Activated CD4-positive, CD25-positive, alpha-beta regulatory T cell (primary cell): ENCODE data around the gene EFNA2.
"Not testable (repeated sequence)": the region's sequence is repeated elsewhere in the genome, so short reads cannot be mapped to it uniquely, and the experiment has no call there.

Experiments
- DNase-seq, 4 experiments: peaks; one replicate each; lab custom pipeline; 2025; lab: John Stamatoyannopoulos, UW

EFNA2 gene

DNA sequence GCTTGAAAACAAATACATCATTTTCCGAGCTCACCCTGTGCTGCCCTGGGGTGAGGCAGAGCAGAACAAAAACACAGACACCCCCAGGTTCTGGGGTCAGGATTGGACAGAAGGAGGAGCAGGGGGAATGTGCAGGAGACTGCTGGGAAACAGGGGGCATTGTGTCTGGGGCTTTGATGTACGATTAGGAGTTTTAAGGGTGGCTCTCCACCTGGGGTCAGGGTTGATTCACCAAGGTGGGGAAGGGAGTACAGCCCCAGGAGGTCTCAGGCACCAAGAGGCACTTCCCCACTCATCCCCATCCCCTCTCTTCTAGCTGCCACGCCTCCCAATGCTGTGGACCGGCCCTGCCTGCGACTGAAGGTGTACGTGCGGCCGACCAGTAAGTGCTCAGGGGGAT is 12.6 kb downstream of the EFNA2 start:
- no peak for DNase-seq

DNA sequence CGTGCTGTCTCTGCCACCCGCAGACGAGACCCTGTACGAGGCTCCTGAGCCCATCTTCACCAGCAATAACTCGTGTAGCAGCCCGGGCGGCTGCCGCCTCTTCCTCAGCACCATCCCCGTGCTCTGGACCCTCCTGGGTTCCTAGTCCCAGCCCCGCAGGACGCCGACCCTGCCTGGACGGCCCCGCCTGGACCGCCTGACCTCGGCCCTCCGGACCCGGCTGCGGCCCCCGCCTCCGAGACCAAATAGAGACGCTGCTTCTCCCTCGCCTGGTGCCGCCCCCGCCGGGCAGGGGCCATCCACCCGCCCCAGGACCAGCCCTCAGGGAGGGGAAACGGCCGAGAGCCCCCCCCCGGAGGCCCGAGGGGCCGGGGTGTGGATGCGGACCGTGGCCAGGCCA is 14.1 kb downstream of the EFNA2 start:
- no peak for DNase-seq

DNA sequence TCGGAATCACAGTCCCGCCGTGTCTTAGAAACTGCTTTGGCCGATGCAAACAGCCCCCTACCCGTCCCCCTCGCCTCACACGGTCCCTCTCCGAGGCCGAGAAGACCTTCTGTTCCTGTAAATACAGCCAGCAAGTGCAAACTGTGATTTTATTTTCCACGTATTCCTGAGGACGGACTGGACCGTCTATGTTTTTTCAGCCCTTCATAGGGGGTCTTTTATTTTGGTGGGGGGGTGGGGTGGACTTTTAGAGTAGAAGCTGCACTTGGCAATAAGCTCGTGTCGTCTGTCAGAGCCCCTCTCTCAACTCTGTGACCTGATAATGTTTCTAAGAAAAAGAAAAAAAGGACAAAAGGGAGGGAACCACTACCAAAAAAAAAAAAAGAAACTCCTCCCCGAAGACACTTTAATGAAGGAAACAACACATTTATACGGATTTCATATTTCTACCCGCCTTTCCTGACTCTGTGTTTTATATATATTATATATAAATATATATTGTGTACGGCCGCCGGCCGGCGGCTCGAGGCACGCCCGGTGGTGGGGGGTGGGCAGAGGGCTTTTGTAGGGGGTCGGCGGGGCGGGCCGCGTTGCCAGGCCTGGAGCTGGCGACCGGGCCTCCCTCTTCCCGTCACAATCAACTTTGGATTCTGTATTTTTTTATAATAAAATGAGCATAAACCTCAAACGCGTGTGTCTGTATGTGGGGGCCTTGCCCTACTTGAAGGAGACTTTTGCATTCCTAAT is 15.2 kb downstream of the EFNA2 start:
- no peak for DNase-seq

- no peak for DNase-seq
These were observed 17.0 kb downstream of the EFNA2 start for GRCh38 chr19:1302533-1303239.

- DNase-seq, result no peak
These were observed 18.7 kb downstream of the EFNA2 start for GRCh38 chr19:1304197-1304924.

DNA sequence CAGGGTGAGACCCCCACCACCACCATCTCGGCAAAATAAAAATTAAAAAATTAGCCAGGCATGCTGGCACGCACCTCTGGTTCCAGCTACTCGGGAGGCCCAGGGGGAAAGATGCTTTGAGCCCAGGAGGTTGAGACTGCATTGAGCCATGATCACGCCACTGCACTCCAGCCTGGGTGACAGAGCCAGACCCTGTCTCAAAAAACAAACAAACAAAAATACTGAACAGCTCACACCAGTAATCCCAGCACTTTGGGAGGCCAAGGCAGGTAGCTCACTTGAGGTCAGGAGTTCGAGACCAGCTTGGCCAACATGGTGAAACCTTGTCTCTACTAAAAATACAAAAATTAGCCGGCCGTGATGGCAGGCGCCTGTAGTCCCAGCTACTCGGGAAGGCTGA is 19.7 kb downstream of the EFNA2 start:
- not testable (repeated sequence) for DNase-seq

- DNase-seq, result no peak
These were observed 21.6 kb downstream of the EFNA2 start for GRCh38 chr19:1307320-1307719.

- DNase-seq, result no peak
These were observed 22.2 kb downstream of the EFNA2 start for GRCh38 chr19:1307755-1308303.

DNA sequence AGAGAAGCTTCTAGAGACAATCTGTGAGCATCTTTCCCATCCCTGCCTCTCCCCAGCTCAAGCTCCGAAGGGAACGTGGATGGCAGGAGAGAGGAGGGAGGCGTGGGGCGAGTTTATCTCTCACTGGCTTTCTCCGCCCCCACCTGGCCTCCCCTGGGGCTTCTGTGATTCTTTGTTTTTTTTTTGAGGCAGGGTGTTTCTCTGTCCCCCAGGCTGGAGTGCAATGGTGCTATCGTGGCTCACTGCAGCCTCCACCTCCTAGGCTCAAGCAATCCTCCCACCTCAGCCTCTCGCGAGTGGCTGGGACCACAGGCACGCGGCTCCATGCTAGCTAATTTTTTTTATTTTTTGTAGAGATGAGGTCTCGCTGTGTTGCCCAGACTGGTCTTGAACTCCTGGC is 23.0 kb downstream of the EFNA2 start:
- DNase-seq, result no peak

DNA sequence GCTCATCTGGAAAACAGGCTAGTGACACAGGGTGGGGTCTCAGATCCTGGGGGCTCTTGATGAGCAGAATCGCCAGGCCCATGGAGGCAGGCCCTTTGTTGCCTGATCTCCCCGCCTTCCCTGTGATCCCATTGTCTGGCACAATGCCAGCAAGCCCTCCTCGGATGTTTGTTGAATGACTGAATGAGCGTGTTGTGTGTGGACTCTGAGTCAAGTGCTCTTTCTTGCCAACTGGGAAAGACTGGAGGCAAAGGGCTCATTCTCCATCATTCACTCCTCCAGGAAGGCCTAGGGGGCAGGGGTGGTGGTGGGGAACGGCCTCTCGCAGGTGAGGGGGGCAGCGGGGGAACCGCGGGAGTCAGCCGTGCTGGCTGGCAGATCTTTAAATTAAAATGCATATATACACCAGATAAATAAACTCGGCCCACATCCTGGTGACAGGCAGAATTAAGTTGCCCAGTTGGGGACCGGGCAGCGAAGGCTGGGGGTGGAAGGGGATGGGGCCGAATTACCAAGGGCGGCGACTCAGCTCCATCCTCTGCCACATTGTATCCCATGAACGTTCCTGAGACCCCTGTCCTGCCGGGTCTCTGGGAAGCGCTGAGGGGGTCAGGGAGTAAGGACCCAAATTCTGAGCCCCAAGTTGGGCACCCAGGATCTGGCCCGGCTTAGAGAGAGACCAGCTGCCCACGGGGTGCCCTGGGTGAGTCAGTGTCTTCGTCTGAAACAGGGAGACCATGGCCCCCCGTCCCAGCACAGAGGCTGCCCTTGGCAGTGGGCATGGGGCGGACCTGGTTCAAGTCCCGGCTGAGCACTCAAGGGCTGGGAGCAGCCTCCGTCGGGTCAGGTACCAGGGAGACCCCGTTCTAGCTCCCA is 24.5 kb downstream of the EFNA2 start:
- no peak for DNase-seq

DNA sequence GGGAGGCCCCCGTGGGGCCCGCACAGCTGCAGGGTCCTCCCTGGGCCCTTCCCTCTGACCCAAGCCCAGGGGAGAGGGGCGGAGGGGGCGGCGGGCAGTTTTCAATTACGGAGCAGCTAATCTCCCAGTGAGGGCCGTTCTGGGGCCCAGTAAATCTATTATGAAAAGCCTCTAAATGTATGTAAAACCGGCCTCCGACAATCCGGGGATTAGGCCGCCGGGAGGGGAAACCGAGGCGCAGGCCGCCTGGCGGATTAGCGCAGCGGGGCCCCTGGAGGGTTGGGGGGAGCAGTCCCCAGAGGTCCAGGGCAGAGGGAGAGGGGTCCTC is 25.1 kb downstream of the EFNA2 start:
- no peak for DNase-seq

DNA sequence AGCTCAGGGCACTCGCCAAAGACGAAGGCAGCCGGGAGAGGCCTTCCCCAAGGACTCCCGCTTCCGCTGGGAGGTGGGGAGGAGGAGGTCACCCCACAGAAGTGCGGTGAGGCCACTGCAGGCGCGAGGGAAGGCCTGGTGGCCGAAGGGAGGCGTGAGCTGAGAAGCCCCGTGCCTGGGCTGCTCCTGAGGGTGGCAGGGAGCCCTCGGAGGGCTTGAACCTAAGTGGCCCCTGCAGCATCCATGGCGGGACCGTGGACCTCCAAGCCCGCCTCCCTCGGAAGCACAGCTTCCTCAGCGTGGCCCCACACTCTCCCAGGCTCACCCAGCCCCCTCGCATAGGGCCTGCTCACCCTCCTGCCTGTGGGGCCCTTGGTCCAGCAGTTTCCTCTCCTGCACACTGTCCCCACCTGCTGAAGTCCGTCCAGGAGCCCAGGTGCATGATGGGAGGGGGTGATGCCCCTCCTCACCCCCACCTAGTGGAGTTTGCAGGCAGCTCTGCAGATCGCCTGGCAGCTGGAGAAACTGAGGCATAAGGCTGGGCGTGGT is 25.9 kb downstream of the EFNA2 start:
- DNase-seq, result no peak

DNA sequence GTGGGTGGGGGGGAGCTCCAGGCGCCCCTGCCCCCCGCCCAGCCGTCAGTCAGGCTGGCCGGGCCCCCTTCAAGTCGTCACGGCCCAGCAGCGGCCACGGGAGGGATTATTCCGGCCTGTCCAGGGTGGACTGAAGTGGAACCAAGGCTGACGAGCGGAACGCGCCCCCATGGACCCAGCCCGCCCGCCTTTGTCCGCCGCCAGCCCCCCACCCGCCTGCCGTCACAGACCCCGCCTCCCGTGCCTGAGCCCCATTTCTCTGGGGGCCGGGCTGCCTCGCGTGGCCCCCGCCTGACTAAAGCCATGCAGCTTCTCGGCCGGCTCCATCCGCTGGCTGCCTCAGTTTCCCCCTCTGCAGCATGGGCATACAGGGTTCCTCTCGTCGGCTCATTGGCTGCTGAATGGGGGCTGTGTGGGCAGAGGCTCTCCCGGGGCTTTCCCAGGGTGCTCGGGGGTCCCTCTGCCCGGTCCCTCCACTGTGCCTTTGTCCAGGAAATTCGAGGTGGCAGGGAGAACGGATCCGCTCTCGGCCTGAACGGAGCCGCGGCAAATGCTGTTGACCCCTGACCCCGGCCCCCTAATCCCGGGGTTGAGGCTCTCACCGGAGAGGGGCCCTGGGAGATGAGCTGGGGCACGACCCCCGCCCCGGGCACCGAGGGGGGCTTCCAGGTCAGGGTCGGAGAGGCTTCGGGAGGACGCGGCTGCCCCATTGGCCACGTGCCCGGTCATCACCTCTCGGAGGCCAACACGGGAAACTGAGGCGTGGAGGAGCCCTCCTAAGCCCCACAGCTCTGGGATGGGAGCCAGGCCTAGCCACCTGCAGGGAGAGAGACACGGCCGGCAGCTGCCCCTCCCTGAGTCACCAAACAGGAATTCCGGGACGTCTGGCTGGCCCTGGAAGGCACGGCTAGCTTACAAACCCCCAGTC is 27.4 kb downstream of the EFNA2 start:
- DNase-seq, result no peak

GRCh38 chr19:1313695-1314613 is 28.3 kb downstream of the EFNA2 start:
- no peak for DNase-seq

DNA sequence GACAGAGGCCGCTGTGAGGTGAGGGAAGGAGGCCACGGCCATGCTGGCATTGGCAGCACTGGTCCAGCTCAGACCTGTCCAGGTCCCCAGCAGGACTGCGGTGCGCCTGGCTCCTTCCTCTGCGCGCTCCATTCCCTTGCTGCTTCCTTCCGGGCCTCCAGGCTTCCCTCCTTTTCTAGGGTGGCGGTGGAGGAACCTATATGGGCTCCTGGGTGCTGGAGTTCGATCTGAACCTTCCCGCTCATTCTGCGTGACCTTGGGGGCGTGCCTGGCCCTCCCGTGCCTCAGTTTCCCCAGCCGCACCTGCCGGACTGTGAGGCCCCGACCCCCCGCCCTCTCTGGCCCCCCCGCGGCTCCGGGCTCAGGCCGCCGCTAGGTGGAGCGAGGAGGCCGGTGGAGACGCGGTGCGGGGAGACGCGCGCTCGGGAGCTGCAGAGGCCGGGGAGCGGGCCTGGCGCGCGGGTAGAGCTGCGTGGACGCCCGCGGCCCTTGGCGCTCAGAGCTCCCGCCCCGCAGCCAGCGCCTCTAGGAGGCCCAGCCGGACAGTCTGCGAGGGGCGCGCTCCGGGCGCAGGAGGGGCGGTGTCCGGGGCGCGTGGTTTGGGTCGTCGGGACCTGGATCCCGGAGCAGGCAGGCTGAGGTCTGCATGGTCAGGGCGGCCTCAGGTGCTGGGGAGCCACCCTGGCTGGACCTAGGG is 29.9 kb downstream of the EFNA2 start:
- DNase-seq, result no peak

GRCh38 chr19:1316466-1316865 is 30.8 kb downstream of the EFNA2 start:
- no peak for DNase-seq

DNA sequence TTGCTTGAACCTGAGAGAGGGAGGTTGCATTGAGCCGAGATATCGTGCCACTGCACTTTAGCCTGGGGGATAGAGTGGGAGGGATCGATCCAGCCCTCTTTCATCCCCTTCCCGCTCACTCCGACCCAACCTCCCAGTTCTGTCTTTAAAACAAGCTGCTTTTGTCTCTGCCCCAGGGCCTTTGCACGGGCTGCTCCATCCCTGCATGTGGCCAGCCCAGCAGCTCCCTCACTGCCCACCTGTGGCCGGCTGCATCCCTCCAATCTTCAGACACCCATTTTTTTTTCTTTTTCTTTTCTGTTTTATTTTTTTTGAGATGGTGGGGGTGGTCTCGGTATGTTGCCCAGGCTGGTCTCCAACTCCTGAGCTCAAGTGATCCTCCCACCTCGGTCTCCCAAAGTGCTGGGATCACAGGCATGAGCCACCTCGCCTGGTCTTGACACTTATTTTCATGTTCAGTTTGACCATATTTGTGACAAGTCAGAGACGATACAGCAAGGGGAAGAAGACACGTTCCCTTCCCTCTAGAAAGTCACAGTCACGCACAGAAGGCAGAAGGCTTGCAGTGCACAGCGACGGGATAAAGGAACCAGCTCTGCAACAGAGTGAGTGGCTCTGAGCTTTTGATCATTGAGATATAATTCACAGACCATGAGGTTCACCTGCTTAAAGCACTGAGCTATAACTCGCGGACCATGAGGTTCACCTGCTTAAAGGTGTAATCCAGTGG is 31.8 kb downstream of the EFNA2 start:
- DNase-seq, result no peak
